CD4-positive, alpha-beta T cell treated with Interferon gamma for 1 hour (primary cell): Measurements from ENCODE around the gene EPO.
"Not testable (repeated sequence)": the region's sequence is repeated elsewhere in the genome, so short reads cannot be mapped to it uniquely, and the experiment has no call there.

Source experiments
- DNase-seq: peaks from one replicate; pipeline ENCODE4 v3.0.0-alpha.2; 2020

EPO gene

DNA sequence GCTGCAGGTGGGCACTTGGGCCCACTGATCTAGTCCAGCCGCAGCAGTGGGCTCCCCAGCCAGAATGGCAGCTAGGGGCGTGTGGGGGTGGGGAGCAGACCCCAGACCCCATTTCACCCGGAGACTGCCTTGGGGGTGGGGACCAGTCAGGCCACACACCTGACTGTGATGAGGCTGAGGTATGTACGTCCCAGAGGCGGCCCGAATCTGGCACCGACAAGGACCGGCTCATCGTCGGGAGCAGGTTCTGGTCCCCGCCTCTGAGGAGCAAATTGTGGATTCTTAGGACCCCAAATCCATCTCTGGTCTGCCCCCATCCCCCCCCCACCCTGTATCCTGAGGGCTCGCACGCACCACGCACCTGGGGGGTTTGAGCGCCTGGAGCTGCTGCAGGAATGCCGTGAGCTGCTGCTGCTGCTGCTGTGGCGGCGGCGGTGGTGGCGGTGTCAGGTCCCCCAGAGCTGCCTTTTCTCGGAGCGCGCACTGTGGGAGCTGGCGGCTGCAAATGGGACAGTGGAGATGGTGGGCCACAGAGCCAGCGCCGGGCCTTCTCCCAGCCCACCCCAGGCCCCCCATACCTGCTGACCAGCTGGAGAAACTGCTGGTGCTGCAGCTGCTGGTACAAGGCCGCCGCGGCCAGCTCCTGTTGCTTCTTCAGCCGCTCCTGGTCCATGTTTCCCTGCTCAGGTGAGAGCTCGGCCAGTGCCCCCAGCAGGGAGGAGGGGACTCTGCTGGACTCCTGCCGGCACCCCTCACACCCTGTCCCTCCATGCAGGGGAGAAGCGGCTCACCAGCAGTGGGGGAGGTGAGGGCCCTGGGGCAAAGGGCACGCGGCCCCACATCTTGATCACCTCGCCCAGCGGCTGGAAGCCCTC is 36.4 kb upstream of the EPO start:
- DNase-seq: no peak

DNA sequence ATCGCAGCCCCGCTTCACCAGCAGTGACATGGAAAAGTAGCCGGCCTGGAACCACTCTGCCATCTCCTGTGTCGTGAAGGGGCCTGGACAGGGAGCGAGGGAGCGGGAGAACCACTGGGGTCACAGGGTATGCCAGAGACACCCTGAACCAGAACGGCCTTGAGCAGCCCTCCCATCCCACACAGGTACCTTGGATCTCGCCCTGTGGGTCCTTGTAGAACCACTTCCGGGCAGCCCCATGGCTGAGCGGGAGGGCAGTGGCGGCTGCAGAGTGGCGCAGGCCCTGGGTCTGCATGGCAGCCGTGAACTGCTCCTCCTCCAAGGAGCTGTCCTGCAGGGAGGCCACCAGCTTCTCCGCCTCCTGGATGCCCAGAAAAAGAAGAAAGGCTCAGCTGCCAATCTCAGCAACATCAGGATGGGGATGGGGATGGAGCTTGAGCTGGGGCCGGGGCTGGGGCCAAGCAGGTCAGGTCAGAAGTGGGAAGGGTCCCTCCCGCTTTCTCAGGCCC is 35.7 kb upstream of the EPO start:
- no peak for DNase-seq

DNA sequence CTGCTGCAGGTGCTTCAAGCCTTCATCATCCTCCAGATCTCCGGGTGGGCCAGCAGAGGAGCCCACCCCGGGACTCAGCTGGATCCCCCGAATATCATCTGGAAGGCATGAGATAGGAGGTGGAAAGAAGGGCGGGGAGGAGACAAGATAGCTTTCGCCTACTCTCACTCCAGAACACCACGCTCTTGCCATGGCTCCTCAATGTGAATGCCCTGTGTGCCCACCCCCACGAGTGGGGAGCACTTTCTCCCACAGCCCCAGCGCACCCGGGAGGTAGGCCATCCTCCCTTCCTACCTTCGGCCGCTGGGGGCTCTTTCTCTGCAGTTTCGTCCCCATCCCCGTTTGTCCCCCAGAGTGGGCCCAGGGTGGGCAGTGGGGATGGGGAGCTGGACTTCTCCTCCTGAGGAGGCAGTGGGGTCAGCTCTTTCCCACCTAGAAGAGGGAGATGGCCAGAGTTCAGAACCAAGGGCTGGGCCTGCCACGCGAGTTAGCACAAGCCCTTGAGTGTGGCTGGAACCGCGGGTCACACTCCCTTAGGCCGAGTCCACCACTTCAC is 35.1 kb upstream of the EPO start:
- no peak for DNase-seq

DNA sequence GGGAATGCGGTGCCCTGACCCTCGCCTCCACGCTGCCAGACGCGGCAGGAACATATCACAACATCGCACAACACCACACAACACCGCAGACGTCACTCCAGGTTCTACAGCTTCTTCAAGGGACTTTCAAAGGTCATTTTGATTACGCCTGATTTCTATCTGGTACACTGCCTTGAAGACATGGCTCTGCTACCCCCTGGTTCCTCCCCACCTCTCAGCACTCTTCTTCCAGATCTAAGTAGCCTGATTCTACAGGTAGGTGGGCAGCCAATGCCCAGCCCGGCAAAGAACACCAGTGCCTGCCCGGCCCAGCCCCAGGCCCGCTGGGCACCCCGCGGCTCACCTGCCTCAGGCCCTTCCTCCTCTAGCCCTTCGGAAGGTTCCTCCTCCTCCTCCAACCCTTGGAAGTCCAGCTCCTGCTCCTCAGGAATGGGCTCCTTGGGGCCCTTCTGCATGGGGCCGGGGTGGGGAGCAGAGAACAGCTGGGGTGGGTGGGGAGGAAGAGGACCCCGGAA is 34.6 kb upstream of the EPO start:
- DNase-seq: no peak

DNA sequence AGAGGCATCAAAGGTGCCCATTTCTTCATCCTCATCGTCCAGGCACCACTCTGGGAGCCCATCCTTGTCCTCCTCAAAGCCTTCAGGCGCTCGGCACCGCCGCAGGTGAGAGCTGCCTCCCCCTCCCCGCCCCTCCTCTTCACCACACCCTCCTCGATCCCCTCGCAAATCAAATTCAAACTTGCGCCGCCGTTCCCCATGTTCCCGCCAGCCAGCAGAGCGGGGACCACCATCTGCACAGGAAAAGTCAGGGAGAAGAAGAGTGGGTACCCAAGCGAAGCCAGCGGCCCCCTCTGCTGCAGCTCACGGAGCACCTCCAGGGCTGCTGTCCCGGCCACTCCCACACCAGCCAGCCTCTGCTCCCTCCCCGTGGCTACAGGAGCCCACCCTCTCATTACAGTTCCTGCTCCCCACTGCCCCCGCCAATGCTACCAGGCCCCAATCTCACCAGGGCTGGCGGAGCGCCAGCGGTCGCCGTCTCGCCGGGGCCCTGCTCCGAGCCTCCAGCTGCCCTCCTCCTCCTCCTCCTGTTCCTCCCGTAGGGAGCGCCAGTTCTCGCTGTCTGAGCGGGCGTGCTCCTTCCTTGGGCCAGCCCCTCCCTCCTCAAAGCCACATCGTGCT is 34.0 kb upstream of the EPO start:
- DNase-seq: no peak

DNA sequence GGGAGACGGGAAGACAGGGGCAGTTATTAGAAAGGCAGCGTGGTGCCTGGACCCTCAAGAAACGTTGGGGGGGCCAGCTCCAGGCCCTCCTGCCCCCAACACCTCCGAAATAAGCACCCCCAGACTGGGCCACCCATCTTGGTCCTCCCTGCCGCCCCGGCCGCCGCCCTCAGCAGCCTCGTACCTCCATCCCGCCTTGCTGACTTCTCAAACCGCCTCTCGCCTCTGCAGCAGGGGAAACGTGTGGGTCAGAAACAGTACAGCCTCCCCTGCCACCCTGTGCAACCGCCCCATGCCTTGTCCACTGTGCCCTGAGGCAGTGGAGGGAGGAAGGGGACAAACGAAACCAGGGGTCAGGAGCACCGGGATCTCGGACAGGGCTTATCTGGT is 33.5 kb upstream of the EPO start:
- DNase-seq: no peak

DNA sequence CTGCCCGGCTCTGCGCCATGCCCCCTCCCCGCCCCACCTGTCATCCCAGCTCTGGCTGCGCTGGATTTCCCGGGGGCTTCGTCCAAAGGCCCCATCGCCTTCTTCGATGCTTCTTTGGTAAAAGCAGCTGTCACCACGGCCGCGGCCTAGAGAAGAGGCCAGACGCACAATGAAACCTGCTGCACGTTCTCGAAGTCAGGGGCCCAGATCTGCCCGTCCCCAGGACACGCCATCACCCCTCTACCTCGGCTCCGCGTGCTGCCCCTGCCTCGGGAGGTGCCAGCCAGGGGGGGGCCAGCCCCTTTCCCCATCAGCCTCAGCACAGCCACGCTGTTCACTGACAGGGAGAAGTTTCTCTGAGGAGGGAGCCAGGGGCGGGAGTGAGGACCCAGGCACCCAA is 33.0 kb upstream of the EPO start:
- DNase-seq: no peak

DNA sequence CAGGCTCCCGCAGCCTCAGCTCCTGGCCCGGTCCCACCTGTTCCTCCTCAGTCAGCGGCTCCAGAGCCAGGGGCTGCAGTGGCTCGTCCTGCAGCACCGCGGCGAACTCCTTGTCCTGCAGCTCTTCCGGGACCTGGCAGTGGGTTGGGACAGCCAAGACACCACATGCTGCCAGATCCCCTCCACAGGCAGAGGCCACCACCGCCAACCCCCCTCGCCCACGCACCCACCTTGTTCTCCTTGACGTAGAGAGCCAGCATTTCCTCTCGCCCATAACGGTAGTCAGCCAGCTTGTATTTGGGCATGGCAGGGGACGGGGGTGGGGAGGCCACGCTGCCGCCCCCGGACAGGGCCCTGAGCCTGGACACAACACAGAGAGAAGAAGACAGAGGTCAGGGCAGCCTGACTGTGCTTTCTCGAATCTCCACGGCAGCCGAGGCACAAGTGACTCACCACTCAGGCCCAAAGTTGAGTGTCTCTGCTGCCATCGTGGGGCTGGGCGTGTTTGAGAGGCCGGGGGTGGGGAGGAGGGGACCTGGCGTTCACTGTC is 32.4 kb upstream of the EPO start:
- DNase-seq: no peak

DNA sequence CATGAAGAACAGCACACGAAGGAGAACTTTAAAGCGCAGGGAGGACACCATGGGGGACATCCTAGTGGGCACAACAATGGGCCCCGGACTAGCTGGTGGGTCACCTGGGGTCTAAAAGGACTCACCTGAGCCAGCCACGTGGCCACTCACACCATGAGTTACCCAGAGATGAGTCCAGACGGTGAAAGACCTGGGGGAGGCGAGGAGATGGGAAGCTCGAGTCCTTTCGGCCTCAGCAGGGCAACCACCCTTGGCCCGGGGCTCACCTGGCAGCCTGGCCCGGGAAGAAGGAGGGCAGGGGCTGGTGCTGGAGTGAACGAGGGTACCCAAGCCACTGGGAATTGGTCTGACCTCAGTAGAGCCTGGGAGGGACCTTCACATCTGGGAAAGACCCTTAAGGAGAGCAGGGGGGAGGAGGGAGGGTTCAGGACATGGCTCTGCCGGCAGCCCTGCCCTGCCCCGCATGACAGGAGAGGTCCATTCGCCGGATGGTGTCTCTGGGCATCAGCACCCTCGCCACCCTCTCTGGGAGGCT is 31.9 kb upstream of the EPO start:
- no peak for DNase-seq

DNA sequence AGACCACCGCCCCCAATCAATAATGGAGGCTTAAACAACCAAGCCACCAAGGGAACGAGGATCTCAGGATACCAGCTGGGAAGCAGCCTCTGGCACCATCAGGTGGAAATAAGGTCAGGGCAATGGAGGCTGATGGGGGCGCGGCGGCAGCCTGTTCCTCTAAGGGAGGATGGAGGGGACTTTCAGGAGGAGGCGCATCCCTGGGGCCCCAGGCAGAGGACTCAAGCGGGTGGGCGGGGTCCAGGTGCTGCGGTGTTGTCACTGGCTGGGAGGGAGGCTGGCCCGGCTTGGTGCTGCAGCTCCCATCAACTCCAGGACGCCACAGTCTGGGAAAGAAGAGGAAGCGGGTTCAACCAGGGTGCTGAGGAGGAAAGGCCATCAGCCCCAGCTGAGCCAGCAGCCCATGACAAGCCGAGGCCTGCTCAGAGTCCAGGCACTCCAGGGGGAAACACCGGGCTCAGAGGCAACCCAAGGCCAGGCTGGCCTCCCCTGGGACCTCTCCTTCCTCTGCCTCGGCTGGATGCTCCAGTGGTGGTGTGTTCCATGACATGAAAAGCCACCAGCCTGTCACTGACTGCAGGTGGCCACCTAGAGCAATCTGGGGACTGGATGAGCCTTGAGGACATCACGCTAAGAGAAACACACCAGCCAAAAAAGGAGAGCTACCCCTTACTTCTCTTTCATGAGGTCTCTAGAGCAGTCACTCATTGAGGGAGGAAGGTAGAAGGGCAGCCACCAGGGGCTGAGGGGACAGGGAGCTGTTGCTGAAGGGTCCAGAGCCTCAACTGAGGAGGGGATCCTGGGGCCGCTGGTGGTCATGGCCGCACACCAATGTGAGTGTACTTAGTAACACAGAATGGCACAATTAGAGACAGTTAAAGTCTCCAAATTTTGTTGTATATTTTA is 30.8 kb upstream of the EPO start:
- no peak for DNase-seq

DNA sequence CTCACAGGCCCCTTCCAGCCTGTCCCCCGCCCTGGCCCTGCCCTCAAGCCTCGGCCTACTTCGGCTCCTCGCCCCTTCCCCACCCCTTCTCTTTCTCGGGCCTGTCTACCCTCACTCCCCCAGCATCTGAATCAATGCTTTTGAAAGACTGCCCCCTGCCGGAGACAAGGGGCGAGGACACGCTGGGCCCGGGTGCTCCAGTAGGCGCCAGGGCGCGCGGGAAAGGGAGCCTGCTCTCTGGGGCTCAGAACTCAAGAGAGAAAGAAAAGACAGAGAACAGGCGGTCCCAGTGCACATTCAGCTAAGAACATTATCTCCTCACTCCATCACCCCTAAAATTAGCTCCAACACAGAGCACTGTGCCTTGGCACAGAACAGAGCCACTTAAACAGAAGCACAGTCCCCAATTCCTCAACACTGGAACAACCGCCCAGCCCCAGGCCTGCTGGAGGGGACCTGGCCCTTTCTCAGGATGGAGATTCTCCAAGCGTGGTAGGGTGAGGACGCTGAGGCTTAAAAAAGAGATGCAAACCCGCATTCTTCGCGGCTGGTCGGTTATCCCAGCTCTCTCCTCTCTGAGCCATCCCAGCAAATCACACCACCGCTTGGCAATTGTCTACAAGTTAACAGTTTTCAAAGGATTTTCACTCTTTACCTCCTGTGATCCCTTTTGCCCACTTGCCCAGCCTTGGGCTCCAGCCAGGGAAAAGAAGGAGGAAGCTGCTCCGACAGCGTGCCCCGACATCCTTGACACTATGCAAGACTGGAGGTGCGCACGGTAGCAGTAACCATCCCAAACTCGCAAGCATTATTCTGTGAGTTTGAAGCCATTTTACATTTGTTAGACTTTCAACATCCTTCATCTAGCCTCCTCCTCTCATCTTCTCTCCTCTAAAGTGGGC is 28.3 kb upstream of the EPO start:
- peak; percentile 74 for DNase-seq

DNA sequence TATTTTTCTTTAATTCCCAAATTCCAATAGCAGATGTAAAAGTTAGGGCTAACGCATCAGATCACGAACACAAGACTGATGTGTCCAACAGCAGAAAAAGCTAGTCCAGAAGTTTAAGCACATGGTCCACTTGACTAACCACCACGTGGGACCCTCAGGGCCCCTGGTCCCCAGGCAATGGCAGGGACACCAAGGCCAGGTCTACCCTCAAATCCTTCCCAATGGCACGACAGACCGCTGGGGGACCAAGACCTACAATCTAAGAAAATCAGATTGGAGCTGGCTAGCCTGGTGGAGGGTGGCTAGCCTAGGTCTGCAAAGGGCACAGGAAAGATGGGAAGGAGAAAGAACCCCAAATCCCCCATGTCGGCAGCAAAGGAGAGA is 27.7 kb upstream of the EPO start:
- DNase-seq: no peak

DNA sequence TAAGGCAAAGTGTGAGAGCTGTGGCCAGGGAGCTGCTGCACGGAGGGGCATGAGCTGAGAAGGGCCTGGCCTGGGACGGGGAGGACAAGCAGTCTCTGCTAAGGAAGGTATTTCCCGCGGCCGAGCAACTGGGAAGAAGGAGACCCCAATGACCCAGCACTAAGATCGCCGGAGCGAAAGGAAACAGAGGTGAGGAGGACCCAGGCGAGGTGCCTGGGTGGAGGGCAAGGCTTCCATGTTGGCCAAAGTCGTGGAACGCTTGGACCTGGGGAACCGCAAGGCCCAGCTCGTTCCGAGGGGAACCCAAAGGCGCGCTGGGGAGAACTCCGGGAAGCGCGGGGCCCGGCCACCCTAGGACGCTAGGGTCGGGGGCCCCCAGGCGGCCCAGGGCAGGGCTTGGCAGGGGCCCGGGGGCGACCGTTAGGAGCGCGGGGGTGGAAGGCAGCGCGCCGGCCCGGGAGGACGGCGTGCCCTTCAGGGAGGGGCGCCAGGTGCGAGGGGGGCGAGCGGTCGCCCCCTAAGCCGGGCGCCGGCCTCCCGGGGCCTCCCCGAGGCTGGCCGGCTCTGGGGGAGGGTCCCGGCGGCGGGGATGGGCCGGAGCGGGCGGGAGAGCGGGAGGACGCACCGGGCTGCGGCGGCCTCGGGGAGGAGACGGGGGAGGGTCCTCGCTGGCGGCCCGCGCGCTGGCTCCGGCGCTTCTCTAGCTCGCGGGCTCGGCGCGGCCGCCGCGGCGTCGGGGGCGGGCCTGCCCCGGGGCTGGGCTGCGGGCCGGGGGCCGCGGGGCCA is 26.8 kb upstream of the EPO start:
- DNase-seq: no peak

DNA sequence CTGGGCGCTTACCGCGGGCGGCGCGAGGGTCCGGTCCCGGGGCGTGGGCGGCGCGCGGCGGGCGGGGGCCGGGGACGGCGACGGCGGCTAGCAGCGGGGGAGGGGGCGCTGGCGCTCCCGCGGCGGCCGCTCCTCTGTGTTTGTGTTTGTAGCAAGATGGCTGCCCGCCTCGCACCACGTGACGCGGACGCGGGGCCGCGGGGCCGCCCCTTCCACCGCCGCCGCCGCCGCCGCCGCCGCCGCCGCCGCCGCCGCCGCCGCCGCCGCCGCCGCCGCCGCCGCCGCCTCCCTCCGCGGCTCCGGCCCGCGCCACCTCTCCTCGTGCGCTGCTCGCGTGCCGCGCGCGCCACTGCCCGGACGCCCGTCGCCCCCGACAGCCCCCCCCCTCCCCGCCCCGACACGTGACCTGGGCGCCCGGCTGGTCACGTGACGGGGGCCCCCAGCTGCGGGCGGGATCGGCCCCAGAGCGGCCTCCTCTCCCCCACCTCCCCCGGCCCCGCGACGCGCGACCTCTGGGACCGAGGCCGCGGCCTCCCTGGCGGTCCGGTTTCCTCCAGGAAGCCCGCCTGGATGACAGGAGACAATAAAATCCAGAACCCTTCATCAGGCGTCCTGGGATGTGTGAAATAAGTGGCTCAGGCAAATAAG is 26.0 kb upstream of the EPO start, which contains the start of gene GIGYF1:
Gene GIGYF1 (minus strand): TSS at position 153 of the 648 bp plus-strand sequence. CDS start 6,012 bp downstream, outside the sequence.
- DNase-seq: peak; percentile 71

DNA sequence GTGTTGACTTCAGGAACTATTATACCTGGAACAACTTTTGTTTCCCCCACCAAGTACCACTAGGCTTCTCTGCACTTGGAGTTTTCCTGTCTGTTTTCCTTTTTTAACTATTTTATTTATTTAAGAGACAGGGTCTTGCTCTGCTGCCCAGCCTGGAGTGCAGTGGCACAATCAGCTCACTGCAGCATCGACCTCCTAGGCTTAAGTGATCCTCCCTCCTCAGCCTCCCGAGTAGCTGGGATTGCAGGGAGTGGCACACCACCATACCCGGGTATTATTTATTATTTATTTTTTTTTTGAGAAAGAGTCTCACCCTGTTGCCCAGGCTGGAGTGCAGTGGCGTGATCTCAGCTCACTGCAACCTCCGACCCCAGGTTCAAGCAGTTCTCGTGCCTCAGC is 24.1 kb upstream of the EPO start:
- no peak for DNase-seq

DNA sequence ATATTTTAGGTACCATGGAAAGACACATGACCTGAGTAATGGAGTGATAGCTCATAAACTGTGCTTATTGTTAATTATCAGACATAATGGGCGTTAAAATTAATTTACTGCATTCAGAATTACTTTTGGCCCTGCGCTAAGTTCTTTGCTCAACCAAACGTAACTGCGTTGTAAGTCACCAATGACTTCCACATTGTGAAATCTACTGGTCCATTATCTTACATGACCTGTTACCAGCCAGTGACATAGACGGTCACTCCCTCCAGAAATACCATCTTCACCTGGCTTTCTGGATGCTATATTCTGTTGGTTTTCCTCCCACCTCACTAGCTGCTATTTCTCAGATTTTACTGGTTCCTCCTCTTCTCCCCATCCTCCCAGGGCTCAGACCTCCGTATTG is 21.2 kb upstream of the EPO start:
- DNase-seq: no peak

DNA sequence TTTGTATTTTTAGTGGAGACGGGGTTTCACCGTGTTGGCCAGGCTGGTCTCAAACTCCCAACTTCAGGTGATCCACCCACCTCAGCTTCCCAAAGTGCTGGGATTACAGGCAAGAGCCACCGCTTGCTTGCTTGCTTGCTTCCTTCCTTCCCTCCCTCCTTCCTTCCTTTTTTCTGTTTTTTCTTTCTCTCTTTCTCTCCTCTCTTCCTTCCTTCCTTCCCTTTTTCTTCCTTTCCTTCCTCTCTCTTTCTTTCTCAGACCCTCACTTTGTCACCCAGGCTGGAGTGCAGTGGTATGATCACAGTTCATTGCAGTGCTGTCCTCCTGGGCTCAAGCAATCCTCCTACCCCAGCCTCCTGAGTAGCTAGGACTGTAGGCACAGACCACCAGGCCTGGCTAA is 19.2 kb upstream of the EPO start:
- not testable (repeated sequence) for DNase-seq

DNA sequence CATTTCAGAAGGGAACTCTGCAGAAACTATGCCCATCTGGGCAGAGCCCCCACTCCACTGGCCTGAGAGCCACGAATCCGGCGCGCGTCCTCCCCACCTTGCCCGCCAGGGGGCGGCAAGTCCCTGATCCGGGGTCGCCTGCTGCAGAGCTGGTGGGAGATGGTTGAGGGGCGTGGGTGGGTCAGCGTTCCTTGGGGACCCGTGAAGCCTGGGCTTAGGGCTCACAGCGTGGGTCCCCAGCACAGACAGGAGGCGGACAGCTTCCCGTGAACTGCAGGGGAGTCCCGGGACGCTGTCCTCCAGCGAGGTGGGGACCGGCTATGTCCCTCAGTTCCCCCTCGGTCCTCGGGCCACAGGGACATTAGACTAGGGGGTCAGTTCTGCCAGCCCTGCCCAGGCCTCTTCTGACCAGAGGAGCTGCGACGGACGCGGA is 14.9 kb upstream of the EPO start:
- peak; percentile 66 for DNase-seq
